WTC11 (cell line): Measurements from ENCODE around the gene GORASP1. TPM values are rescaled to one million over a fixed set of nuclear protein-coding genes. Genes with fewer than 3 reads are reported as not detected.

Source experiments
- ATAC-seq: fragments of 200-7000 bp; cut with Tn5 transposase; 2 replicates; pipeline ENCODE4 v1.10.0; 2021; ENCODE audit warnings: mild to moderate bottlenecking, moderate library complexity
- CTCF ChIA-PET: fragments of 300-600 bp; sonication (Branson Sonifier 250); formaldehyde crosslinking; loops from one replicate; lab custom pipeline; 2021; ENCODE audit warnings: antibody characterized with exemption; lab: Charles Lee
- POLR2A ChIA-PET: fragments of 350-600 bp; sonication (Branson Sonifier 250); formaldehyde crosslinking; loops from one replicate; lab custom pipeline; 2021; ENCODE audit warnings: antibody characterized with exemption; lab: Charles Lee
- DNase-seq: peaks from one replicate; pipeline ENCODE4 v3.0.0; 2021; ENCODE audit warnings: low spot score
- H3K27ac Mint-ChIP-seq: 2 replicates; pipeline ENCODE4 v1.8.0; 2021; ENCODE audit warnings: mixed read lengths
- H3K27me3 Mint-ChIP-seq: 2 replicates; pipeline ENCODE4 v1.8.0; 2021; ENCODE audit warnings: low read depth, mild to moderate bottlenecking, moderate library complexity, mixed read lengths
- H3K36me3 Mint-ChIP-seq: 2 replicates; pipeline ENCODE4 v1.8.0; 2021; ENCODE audit warnings: mixed read lengths
- H3K4me1 Mint-ChIP-seq: 2 replicates; pipeline ENCODE4 v1.8.0; 2022; ENCODE audit warnings: mixed read lengths
- H3K4me3 Mint-ChIP-seq: 2 replicates; pipeline ENCODE4 v1.8.0; 2021; ENCODE audit warnings: mild to moderate bottlenecking, moderate library complexity, mixed read lengths
- H3K9me3 Mint-ChIP-seq: 2 replicates; pipeline ENCODE4 v1.8.0; 2021; ENCODE audit warnings: mixed read lengths
- ARID4B ChIP-seq: sonication (generic); formaldehyde crosslinking; IDR thresholded peaks from 2 replicates; pipeline ENCODE4 v1.8.0; 2023; ENCODE audit warnings: missing genetic modification reagents, mild to moderate bottlenecking, borderline replicate concordance
- ATF1 ChIP-seq: sonication (generic); formaldehyde crosslinking; IDR thresholded peaks from 2 replicates; pipeline ENCODE4 v1.8.1; 2023; ENCODE audit warnings: mild to moderate bottlenecking, moderate library complexity, missing genetic modification reagents
- CREB1 ChIP-seq: sonication (generic); formaldehyde crosslinking; IDR thresholded peaks from 2 replicates; pipeline ENCODE4 v1.8.0; 2023; ENCODE audit warnings: mild to moderate bottlenecking, missing genetic modification reagents
- E2F4 ChIP-seq: sonication (generic); formaldehyde crosslinking; IDR thresholded peaks from 2 replicates; pipeline ENCODE4 v1.8.1; 2022; ENCODE audit warnings: low read depth, mild to moderate bottlenecking, moderate library complexity, missing genetic modification reagents, borderline replicate concordance
- ELF4 ChIP-seq: sonication (generic); formaldehyde crosslinking; IDR thresholded peaks from 2 replicates; pipeline ENCODE4 v1.8.1; 2022; ENCODE audit warnings: low read depth, mild to moderate bottlenecking, moderate library complexity, missing genetic modification reagents
- ERG ChIP-seq: fragments of 250-450 bp; sonication (Bioruptor Pico); IDR thresholded peaks from 2 replicates; pipeline ENCODE4 v1.8.0; 2021; ENCODE audit warnings: mild to moderate bottlenecking
- ESRRA ChIP-seq: sonication (generic); formaldehyde crosslinking; IDR thresholded peaks from 2 replicates; pipeline ENCODE4 v1.8.1; 2022; ENCODE audit warnings: mild to moderate bottlenecking, missing genetic modification reagents, borderline replicate concordance
- ETV6 ChIP-seq: sonication (generic); formaldehyde crosslinking; IDR thresholded peaks from 2 replicates; pipeline ENCODE4 v1.8.1; 2022; ENCODE audit warnings: mild to moderate bottlenecking, missing genetic modification reagents
- FOXK1 ChIP-seq: sonication (generic); formaldehyde crosslinking; IDR thresholded peaks from 2 replicates; pipeline ENCODE4 v1.8.0; 2022; ENCODE audit warnings: mild to moderate bottlenecking, moderate library complexity, missing genetic modification reagents
- IRF1 ChIP-seq: sonication (generic); formaldehyde crosslinking; IDR thresholded peaks from 2 replicates; pipeline ENCODE4 v1.8.0; 2023; ENCODE audit warnings: missing genetic modification reagents
- IRF2 ChIP-seq: sonication (generic); formaldehyde crosslinking; IDR thresholded peaks from 2 replicates; pipeline ENCODE4 v1.8.0; 2022; ENCODE audit warnings: low read depth, missing genetic modification reagents, borderline replicate concordance
- JUN ChIP-seq: sonication (generic); formaldehyde crosslinking; IDR thresholded peaks from 2 replicates; pipeline ENCODE4 v1.8.0; 2023; ENCODE audit warnings: mild to moderate bottlenecking, missing genetic modification reagents
- NFYB ChIP-seq: sonication (generic); formaldehyde crosslinking; conservative IDR thresholded peaks from 2 replicates; pipeline ENCODE4 v1.8.0; 2022; ENCODE audit warnings: low read depth, missing genetic modification reagents
- RORB ChIP-seq: fragments of 250-450 bp; sonication (Bioruptor Pico); IDR thresholded peaks from 2 replicates; pipeline ENCODE4 v1.9.0; 2021; ENCODE audit warnings: mild to moderate bottlenecking
- TEAD4 ChIP-seq: sonication (generic); formaldehyde crosslinking; IDR thresholded peaks from 2 replicates; pipeline ENCODE4 v1.8.0; 2022; ENCODE audit warnings: mild to moderate bottlenecking, missing genetic modification reagents
- USF1 ChIP-seq: sonication (generic); formaldehyde crosslinking; IDR thresholded peaks from 2 replicates; pipeline ENCODE4 v1.8.0; 2022; ENCODE audit warnings: mild to moderate bottlenecking, missing genetic modification reagents
- ZBTB43 ChIP-seq: sonication (generic); formaldehyde crosslinking; IDR thresholded peaks from 2 replicates; pipeline ENCODE4 v1.8.1; 2023; ENCODE audit warnings: mild to moderate bottlenecking, missing genetic modification reagents
- ZNF219 ChIP-seq: sonication (generic); formaldehyde crosslinking; IDR thresholded peaks from 2 replicates; pipeline ENCODE4 v1.8.0; 2023; ENCODE audit warnings: missing genetic modification reagents, mild to moderate bottlenecking, borderline replicate concordance
- ZNF396 ChIP-seq: fragments of 250-450 bp; sonication (Bioruptor Pico); IDR thresholded peaks from 2 replicates; pipeline ENCODE4 v1.8.0; 2021; ENCODE audit warnings: mild to moderate bottlenecking, moderate library complexity, borderline replicate concordance
- total RNA-seq: library from RNA; stranded (reverse); gene quantifications from 3 replicates; pipeline ENCODE4 v1.2.3, GENCODE V29; 2021

The GORASP1 gene
- total RNA-seq, 1 experiment from 2014 or later, result 47.4 TPM

- no peaks in the 10 kb centered on the region for H3K36me3 Mint-ChIP-seq
- H3K4me1 Mint-ChIP-seq, result peaks cover 17% of the 10 kb centered on the region
- POLR2A ChIA-PET, result interaction anchor here (0.6 kb wide), 1 partner anchor 26 kb away, joined by 3 read pairs; no protein-coding TSS in a partner anchor
- ATAC-seq, result no peak
- 0 out of 2 replicates have a peak overlapping the region, but pooled peaks have one; percentile 6 for H3K27ac Mint-ChIP-seq
- TF ChIP-seq ZNF396 (CRISPR knock-in tag) (no peak), ARID4B (CRISPR knock-in tag) (no peak), ESRRA (CRISPR knock-in tag) (no peak), ETV6 (no peak)
- TF ChIP-seq, all 79 proteins: peak for 0
- Mint-ChIP-seq H3K9me3 (no peaks in the 10 kb centered on the region), H3K27me3 (no peaks in the 10 kb centered on the region), H3K4me3 (no peak overlapping the region)
- CTCF ChIA-PET, result no interaction called here
- no peak for DNase-seq
Observed at GRCh38 chr3:39056151-39056550, 51.3 kb downstream of the GORASP1 start.

- CTCF ChIA-PET, result no interaction called here
- H3K9me3 Mint-ChIP-seq, result no peaks in the 10 kb centered on the region
- H3K27ac Mint-ChIP-seq, result no peak overlapping the region
- no peaks in the 10 kb centered on the region for H3K36me3 Mint-ChIP-seq
- DNase-seq, result no peak
- peak overlapping the region; percentile 48; the same call in 1 of the 2 replicates for H3K4me3 Mint-ChIP-seq
- peaks cover 3% of the 10 kb centered on the region; the same call in 1 of the 2 replicates for H3K27me3 Mint-ChIP-seq
- ATAC-seq, result no peak
- no peak for TF ChIP-seq IRF2 (CRISPR knock-in tag)
- no peak for TF ChIP-seq USF1 (CRISPR knock-in tag)
- TF ChIP-seq E2F4, result no peak
- TF ChIP-seq FOXK1, result no peak
- TF ChIP-seq ATF1 (CRISPR knock-in tag), result no peak
- no peak for TF ChIP-seq ERG (CRISPR knock-in tag)
- TF ChIP-seq ELF4 (CRISPR knock-in tag), result no peak
- POLR2A ChIA-PET, result no interaction called here
- H3K4me1 Mint-ChIP-seq, result peaks cover 13% of the 10 kb centered on the region
Observed at GRCh38 chr3:39053696-39054095, 53.7 kb downstream of the GORASP1 start.

- Mint-ChIP-seq H3K27ac (peak overlapping the region; percentile 96), H3K9me3 (no peaks in the 10 kb centered on the region), H3K27me3 (peaks cover 3% of the 10 kb centered on the region; the same call in 1 of the 2 replicates), H3K4me1 (peaks cover 13% of the 10 kb centered on the region), H3K36me3 (no peaks in the 10 kb centered on the region), H3K4me3 (peak overlapping the region; percentile 96)
- no peak for DNase-seq
- ChIA-PET CTCF (interaction anchor here (1.1 kb wide), 1 partner anchor 236 kb away, joined by 3 read pairs; no protein-coding TSS in a partner anchor), POLR2A (no interaction called here)
- no peak for ATAC-seq
- no peak for TF ChIP-seq TEAD4 (CRISPR knock-in tag)
- no peak for TF ChIP-seq ZBTB43 (CRISPR knock-in tag)
- no peak for TF ChIP-seq IRF1 (CRISPR knock-in tag)
- no peak for TF ChIP-seq E2F4
- TF ChIP-seq NFYB, result no peak
- no peak for TF ChIP-seq ZNF219 (CRISPR knock-in tag)
- TF ChIP-seq CREB1 (CRISPR knock-in tag), result no peak
- TF ChIP-seq RORB (CRISPR knock-in tag), result no peak
- TF ChIP-seq JUN (CRISPR knock-in tag), result no peak
- no peak for TF ChIP-seq ATF1 (CRISPR knock-in tag)
Observed at GRCh38 chr3:39052583-39052982, 54.8 kb downstream of the GORASP1 start.
